ENCODE data around the gene TMEM163. TPM values are rescaled to one million over a fixed set of nuclear protein-coding genes. Genes with fewer than 3 reads are reported as not detected.
"Not testable (repeated sequence)": the region's sequence is repeated elsewhere in the genome, so short reads cannot be mapped to it uniquely, and the experiment has no call there.

TMEM163 gene
- total RNA-seq, 1 donor from 2014 or later: not detected

DNA sequence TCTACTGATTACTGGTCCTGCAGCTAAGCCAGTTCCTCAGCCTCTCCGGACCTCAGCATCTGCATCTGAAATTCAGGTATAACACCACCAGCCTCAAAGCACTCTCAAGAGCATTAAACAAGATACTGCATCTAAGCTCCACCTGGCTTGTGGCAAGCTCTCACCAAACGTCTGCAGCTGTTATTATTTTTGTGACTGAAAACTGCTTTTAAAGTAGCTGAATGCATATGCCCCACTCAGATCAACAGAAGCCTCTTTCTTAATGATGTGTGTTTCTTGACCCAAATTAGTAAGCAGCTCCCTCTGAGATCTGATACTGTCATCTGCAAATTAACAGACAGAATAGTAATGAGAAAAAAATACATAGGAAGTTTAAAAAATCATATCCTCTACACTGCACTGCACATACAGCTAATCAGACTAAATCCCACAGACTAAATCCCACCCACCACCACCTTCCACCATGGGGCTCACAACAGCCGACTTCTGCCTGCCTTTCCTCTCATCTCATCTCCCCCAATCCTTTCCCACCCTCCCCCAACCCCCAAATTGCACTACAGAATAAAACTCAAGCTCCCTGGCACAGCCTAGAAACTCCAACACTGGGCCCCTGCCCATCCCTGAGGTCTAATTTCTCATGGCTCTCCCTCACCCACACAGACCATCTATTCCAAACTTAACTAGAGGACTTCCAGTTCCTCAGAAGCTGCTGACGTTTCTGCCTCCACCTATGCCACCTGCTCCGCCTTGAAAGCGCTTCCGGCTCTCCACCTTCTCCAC, 52.9 kb downstream of the TMEM163 start:
- DNase-seq (ENCODE audit: low read depth in 2 of 2): no peak

DNA sequence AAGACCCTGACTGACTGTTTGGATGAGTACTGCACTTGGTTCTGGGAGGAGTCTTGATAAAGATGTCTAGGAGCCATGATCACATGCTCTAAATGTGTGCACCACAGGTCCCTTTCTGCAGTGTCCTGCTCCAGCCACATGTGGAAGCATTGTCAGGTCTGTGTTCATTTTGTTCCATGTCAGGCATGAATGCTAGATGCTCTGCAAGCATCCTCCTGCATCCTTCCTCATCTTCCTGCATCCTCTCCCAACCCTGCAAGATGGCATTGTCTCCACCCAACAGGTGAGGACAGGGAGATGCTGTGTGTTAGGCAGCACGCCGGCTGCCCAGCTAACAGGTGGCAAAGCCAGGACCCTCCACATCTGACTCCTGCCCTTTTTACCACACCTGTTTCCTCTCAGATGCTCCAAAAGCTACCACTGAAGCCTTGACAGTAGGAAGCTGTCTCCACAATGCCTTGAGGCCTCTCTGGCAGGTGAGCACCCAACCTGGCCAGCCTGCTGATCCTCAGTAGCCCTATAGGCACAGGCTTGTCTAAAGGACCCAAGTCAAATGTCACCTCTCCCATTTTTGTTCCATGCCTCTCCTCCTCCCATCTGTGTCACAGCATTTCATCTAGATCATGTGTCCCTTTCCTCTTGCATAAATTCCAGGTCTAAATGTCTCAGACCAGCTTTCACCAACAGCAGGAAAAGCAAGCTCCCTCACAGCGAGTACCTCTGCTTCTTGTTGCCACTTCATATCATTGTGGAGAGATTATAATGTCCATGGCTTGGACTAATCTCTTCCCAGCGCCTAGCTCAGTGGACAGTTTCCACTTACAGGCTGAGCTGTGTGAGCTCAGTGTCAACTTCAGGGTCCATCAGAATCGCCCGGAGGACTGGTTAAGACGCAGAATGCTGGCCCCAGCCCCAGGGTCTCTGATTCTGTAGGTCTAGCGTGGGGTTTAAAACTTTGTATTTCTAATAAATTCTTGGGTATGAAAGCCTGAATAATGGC, 55.0 kb downstream of the TMEM163 start:
- DNase-seq (ENCODE audit: low read depth in 2 of 2): no peak

GRCh38 chr2:134662751-134663150, 56.0 kb downstream of the TMEM163 start:
- DNase-seq (ENCODE audit: low read depth in 2 of 2): no peak

DNA sequence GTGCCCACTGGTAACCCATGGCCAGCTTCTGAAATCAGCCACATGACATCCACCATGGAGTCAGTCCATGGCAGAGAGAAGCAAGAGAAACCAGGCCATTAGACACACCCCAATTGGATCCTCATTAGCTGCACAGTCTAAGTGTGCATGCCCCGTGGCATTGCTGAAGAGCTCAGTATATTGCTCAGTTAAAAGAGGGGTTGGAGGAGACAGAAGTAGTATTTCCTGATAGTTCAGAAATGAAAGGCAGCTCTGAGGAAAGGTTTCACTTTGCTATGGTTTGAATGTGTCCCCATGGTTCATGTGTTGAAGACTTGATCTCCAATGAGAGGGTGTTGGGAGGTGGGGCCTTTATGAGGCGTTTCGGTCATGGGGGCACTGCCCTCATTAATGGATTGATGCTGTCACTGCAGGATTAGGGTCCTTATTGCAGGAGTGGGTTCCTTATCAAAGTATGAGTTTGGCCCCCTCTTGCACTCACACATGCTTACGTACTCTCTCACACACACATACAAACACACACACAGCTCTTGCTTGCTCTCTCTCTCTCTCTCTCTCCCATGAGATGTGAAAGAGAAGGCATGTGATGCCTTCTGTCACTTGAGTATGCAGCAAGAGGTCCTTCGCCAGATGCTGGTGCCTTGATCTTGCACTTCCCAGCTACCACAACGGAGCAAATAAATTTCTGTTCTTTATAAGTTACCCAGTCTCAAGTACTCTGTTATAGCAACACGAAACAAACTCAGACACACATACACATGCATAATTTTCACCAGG, 58.0 kb downstream of the TMEM163 start:
- DNase-seq (ENCODE audit: low read depth in 2 of 2): no peak

DNA sequence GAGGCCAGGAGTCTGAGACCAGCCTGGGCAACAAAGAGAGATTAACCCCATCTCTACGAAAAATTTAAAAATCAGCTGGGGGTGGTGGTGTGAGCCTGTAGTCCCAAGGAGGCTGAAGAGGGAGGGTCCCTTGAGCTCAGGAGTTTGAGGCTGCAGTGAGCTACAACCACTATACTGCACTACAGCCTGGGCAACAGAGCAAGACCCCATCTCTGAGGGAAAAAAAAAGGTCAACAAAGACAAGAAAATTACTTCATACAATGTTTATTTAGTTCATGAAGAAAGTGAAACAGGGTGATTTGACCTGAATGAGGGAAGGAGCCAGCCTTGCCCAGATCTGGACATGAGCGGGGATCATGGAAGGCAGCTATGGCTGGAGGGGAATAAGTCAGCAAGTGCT, 59.1 kb downstream of the TMEM163 start:
- DNase-seq (ENCODE audit: low read depth in 2 of 2): no peak

DNA sequence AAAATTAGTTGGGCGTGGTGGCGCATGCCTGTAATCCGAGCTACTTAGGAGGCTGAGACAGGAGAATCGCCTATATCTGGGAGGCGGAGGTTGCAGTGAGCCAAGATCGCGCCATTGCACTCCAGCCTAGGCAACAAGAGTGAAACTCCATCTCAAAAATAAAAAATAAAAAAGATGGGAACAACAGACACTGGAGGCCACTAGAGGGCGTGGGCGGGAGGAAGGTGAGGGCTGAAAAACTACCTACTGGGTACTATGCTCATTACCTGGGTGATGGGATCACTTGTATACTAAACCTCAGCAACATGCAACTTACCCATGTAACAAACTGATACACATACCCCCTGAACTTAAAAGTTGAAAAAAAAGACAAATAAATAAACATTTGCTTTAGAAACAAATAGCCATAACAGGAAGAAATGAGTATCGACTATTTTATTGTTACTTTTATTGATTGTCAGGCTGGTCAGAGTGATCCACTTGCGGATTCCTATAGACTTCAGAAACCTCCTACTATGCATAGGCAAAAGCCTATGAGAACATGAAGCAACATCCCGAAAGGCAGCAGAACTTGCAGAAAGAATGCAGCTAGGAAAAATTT, 61.0 kb downstream of the TMEM163 start:
- peak; percentile 25 to 34 for DNase-seq (ENCODE audit: low read depth in 2 of 2)

GRCh38 chr2:134656391-134656790, 62.4 kb downstream of the TMEM163 start:
- not testable (repeated sequence) for DNase-seq (ENCODE audit: low read depth in 2 of 2)

- peak in 1 of 2 donors; percentile 62 for DNase-seq (ENCODE audit: low read depth in 2 of 2)
These were observed 70.2 kb downstream of the TMEM163 start for GRCh38 chr2:134648586-134648985.

GRCh38 chr2:134647607-134648256, 71.1 kb downstream of the TMEM163 start:
- peak in 1 of 2 donors; percentile 54 for DNase-seq (ENCODE audit: low read depth in 2 of 2)

DNA sequence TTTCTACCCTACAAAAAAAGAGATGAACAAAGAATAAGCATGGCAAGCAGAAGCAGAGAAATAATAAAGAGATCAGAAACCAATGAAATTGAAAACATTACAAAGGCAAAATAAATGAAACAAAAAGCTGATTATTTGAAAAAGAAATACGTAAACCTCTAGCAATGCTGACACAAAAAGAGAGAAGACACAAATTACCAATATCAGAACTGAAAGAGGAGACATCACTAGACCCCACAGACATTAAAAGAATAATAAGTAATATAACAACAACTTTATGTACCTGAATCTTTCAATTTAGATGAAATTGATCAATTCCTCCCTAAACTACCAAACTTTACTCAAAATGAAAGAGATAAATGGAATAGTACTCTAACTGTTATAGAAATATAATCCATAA, 75.9 kb downstream of the TMEM163 start:
- DNase-seq (ENCODE audit: low read depth in 2 of 2): no peak

DNA sequence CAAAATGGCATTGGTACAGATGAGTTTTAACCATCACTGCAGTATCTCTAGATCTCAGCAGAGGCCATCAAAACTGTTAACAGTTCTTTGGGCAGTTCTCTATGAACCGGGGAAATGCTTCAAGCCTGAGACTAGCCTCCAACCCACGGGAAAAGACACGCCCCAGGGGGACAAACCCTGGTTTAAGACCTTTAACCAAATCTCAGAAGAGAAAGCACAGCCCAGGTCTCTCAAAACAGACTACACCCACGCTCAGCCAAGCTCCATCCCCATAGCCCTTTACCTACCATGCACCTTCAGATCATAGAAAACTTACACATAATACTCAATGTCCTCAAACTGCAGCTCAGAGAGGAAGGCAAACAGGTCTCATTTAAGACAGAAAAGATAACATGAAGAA, 78.3 kb downstream of the TMEM163 start:
- DNase-seq (ENCODE audit: low read depth in 2 of 2): no peak

- no peak for DNase-seq (ENCODE audit: low read depth in 2 of 2)
These were observed 79.5 kb downstream of the TMEM163 start for GRCh38 chr2:134639265-134639664.

- DNase-seq (ENCODE audit: low read depth in 2 of 2): no peak
These were observed 82.1 kb downstream of the TMEM163 start for GRCh38 chr2:134636714-134637113.

- DNase-seq (ENCODE audit: low read depth in 2 of 2): no peak
These were observed 84.6 kb downstream of the TMEM163 start for GRCh38 chr2:134634054-134634753.

DNA sequence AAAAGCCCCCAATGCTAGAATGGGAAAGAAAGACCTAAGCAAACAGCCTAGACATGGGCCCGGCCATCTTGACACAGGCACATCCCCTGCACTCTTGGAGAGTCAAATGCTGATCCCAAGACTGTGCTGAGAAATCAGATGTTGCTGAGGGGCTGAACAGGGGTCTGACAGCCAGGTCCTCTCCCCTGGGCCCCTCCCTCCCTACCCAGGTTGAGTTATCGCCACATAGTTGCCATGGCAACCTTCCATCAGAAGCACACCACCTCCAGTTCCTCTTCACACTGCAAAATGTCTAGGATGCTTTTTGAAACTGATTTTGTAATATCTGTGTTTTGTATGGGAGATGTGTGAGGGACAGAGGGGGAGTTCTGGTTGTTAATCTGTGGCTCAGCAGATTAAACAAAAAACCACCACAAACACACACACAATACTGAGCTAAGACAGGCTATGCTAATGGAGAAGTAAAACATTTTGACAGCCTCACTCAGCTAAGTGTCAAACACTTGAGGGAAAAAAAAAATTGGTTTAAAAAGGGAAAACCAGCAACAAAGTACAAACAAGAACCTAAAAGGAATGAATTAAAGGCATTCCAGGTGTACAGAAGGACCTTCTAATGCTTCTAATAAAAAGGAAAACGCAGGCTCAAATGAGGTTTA, 88.2 kb downstream of the TMEM163 start:
- DNase-seq (ENCODE audit: low read depth in 2 of 2): no peak

DNA sequence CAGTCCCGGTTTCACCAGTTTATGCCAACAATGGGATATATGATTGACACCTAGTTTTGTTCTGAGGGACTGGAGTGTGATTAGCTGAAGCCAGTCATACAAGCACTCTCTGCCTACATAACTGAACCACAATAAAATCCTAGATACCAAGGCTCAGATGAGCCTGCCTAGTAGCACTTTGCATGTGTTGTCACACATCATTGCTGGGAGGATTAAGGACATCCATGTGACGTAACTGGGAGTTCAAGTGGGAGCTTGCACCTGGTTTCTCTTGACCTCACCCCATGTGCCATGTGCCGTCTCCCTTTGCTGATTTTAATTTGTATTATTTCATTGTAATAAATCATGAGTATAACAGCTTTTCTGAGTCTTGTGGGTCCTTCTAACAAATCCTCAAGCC, 90.3 kb downstream of the TMEM163 start:
- DNase-seq (ENCODE audit: low read depth in 2 of 2): no peak

GRCh38 chr2:134626781-134627180, 92.0 kb downstream of the TMEM163 start:
- DNase-seq (ENCODE audit: low read depth in 2 of 2): no peak

DNA sequence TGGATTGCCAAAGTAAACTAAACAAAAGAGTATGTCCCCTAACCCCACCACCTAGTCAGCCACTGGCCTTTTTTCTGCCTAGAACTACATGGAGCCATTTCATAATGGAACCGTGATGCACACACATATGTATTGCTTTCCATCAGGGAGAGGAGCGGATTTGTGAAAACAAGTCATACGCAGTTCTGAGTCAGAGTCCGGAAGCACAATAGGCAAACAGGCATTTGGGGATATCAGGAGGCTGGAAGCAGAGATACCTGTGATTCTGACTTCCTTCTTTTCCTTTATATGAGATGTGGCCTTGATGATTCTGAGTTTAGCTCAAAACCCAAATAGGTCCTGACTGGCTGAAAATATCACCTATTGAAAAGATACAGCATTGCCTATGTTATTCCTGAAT, 93.5 kb downstream of the TMEM163 start:
- peak in 1 of 2 donors; percentile 12 for DNase-seq (ENCODE audit: low read depth in 2 of 2)

DNA sequence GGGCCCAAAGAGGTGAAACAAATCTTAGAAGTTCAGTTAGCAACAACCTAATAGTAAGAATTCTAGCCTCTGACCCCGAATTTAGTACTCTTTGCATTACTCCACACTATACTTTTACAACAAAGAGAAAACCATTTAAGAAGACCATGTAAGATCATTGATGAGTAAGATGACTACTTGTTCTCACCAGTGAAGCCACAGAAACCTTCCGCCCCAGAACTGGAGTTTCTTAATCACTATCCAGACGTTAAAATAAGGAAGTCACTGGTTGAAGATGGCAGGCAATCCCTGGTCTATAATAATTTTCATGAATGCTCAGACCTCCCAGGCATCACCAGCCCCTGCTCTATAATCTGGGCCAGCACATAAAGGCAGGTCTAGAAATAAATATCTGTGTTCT, 95.0 kb downstream of the TMEM163 start:
- DNase-seq (ENCODE audit: low read depth in 2 of 2): no peak

GRCh38 chr2:134623046-134623445, 95.8 kb downstream of the TMEM163 start:
- no peak for DNase-seq (ENCODE audit: low read depth in 2 of 2)
